ENCODE measurements around the gene GCNT4. TPM values are rescaled to one million over a fixed set of nuclear protein-coding genes. Genes with fewer than 3 reads are reported as not detected.
A peak's percentile ranks its signal among the peaks of the same experiment; 100 is the strongest.

GCNT4 gene
- total and polyA plus RNA-seq, 2 experiments from 2014 or later, result 2.5 to 5.4 TPM

- peaks cover 22% of the 10 kb centered on the region for H3K4me1 ChIP-seq (ENCODE audit: insufficient read depth)
- Mint-ChIP-seq H3K4me1 (peaks cover 39% of the 10 kb centered on the region), H3K36me3 (ENCODE audit: low read depth) (no peaks in the 10 kb centered on the region; the same call in 1 of the 3 replicates), H3K27me3 (ENCODE audit: insufficient read depth, low read depth, poor library complexity) (peaks cover 30% of the 10 kb centered on the region), H3K27ac (no peak overlapping the region), H3K9me3 (no peaks in the 10 kb centered on the region), H3K4me3 (no peak overlapping the region; the same call in 2 of the 3 replicates)
- H2AFZ ChIP-seq, result no peak overlapping the region
- no peaks in the 10 kb centered on the region for H3K36me3 ChIP-seq (ENCODE audit: insufficient read depth)
- H3K4me2 ChIP-seq, result peak overlapping the region; percentile 37; the same call in 1 of the 2 replicates
- no peak overlapping the region for H3K4me3 ChIP-seq
- peaks cover 36% of the 10 kb centered on the region for H3K27me3 ChIP-seq (ENCODE audit: insufficient read depth)
- no peaks in the 10 kb centered on the region for H3F3A ChIP-seq (replicated peaks; ENCODE audit: low read depth)
- H3K27ac ChIP-seq (ENCODE audit: low read depth), result no peak overlapping the region
- ATAC-seq, result peak; percentile 17
- H3K79me2 ChIP-seq (replicated peaks; ENCODE audit: insufficient read depth), result peaks cover 35% of the 10 kb centered on the region
- no peaks in the 10 kb centered on the region for H3K9me2 ChIP-seq (ENCODE audit: insufficient read depth)
- peak; percentile 90 for DNase-seq (ENCODE audit: low spot score)
- H4K20me1 ChIP-seq (replicated peaks; ENCODE audit: insufficient read depth), result no peaks in the 10 kb centered on the region
- TF ChIP-seq CTCF (conservative IDR thresholded peaks at IDR 0.05; ENCODE audit: low read depth in 2 of 2) (peak; percentile 86 to 96), STAT1 (IDR thresholded peaks at IDR 0.05; ENCODE audit: unreplicated experiment) (no peak)
Measured at GRCh38 chr5:75049456-75050351, 2.7 kb downstream of the GCNT4 start.

GRCh38 chr5:75048457-75048953 is 3.9 kb downstream of the GCNT4 start:
- Histone ChIP-seq H3K4me3 (no peak overlapping the region), H3K27me3 (ENCODE audit: insufficient read depth) (peaks cover 24% of the 10 kb centered on the region), H3K79me2 (replicated peaks; ENCODE audit: insufficient read depth) (peaks cover 35% of the 10 kb centered on the region)

More at GRCh38 chr5:75048457-75048953, 3.9 kb downstream of the GCNT4 start:
- Histone ChIP-seq H3K9me2 (ENCODE audit: insufficient read depth) (no peaks in the 10 kb centered on the region), H4K20me1 (replicated peaks; ENCODE audit: insufficient read depth) (no peaks in the 10 kb centered on the region), H3F3A (replicated peaks; ENCODE audit: low read depth) (no peaks in the 10 kb centered on the region), H3K4me2 (no peak overlapping the region), H3K4me1 (ENCODE audit: insufficient read depth) (peaks cover 17% of the 10 kb centered on the region), H2AFZ (no peak overlapping the region), H3K36me3 (ENCODE audit: insufficient read depth) (no peaks in the 10 kb centered on the region), H3K27ac (ENCODE audit: low read depth) (no peak overlapping the region)
- Mint-ChIP-seq H3K4me1 (peaks cover 34% of the 10 kb centered on the region), H3K36me3 (ENCODE audit: low read depth) (peaks cover under 1% of the 10 kb centered on the region), H3K27ac (no peak overlapping the region), H3K9me3 (no peaks in the 10 kb centered on the region), H3K4me3 (no peak overlapping the region), H3K27me3 (ENCODE audit: insufficient read depth, low read depth, poor library complexity) (peaks cover 20% of the 10 kb centered on the region)
- TF ChIP-seq CREB1 (CRISPR knock-in tag; IDR thresholded peaks at IDR 0.05; ENCODE audit: low read depth), result no peak
- TF ChIP-seq STAT1 (IDR thresholded peaks at IDR 0.05; ENCODE audit: unreplicated experiment), result no peak
- TF ChIP-seq EZH2phosphoT487 (IDR thresholded peaks at IDR 0.05; ENCODE audit: unreplicated experiment), result no peak
- TF ChIP-seq NANOG (IDR thresholded peaks at IDR 0.05; ENCODE audit: borderline replicate concordance), result no peak
- no peak for TF ChIP-seq ZNF331 (CRISPR knock-in tag; IDR thresholded peaks at IDR 0.05; ENCODE audit: low read depth)
- TF ChIP-seq CTCF (conservative IDR thresholded peaks at IDR 0.05; ENCODE audit: low read depth in 2 of 2), result no peak
- no peak for TF ChIP-seq ZNF462 (CRISPR knock-in tag; IDR thresholded peaks at IDR 0.05)
- DNase-seq (ENCODE audit: low spot score) (no peak), ATAC-seq (no peak)

All from GM23338 (cell line).